Medulla oblongata (tissue), 1 donor: ENCODE measurements around the gene CD302.
"Not testable (repeated sequence)": the region's sequence is repeated elsewhere in the genome, so short reads cannot be mapped to it uniquely, and the experiment has no call there.

Experiments used
- DNase-seq: peaks from one replicate; pipeline ENCODE4 v3.0.0-alpha.2; 2015; ENCODE audit errors: extremely low spot score

The CD302 gene

GRCh38 chr2:159797543-159798375, at the start of gene CD302:
CD302 (minus strand) TSS chr2:159798208; CDS start chr2:159798198, 10 bp downstream.
- peak; percentile 40 for DNase-seq

GRCh38 chr2:159846564-159846963, 48.6 kb upstream of the CD302 start:
- no peak for DNase-seq

GRCh38 chr2:159840616-159841015, 42.6 kb upstream of the CD302 start:
- no peak for DNase-seq

GRCh38 chr2:159832858-159833257, 34.9 kb upstream of the CD302 start:
- peak; percentile 35 for DNase-seq

- no peak for DNase-seq
Observed at GRCh38 chr2:159832026-159832425, 34.0 kb upstream of the CD302 start.

GRCh38 chr2:159829376-159829775, 31.4 kb upstream of the CD302 start:
- DNase-seq, result no peak

- DNase-seq, result no peak
Observed at GRCh38 chr2:159828738-159829137, 30.7 kb upstream of the CD302 start.

- not testable (repeated sequence) for DNase-seq
Observed at GRCh38 chr2:159822478-159822833, 24.4 kb upstream of the CD302 start.

- not testable (repeated sequence) for DNase-seq
Observed at GRCh38 chr2:159821775-159822477, 23.9 kb upstream of the CD302 start.

- no peak for DNase-seq
Observed at GRCh38 chr2:159818940-159819339, 20.9 kb upstream of the CD302 start.

- peak; percentile 25 for DNase-seq
Observed at GRCh38 chr2:159817283-159817682, 19.3 kb upstream of the CD302 start.

GRCh38 chr2:159811232-159811631, 13.2 kb upstream of the CD302 start:
- no peak for DNase-seq

GRCh38 chr2:159808032-159808425, 10.0 kb upstream of the CD302 start:
- DNase-seq, result no peak

GRCh38 chr2:159807183-159808031, 9.4 kb upstream of the CD302 start:
- DNase-seq, result peak; percentile 79

- DNase-seq, result no peak
Observed at GRCh38 chr2:159804941-159805340, 6.9 kb upstream of the CD302 start.

GRCh38 chr2:159803235-159803962, 5.4 kb upstream of the CD302 start:
- DNase-seq, result no peak

- no peak for DNase-seq
Observed at GRCh38 chr2:159802673-159803072, 4.7 kb upstream of the CD302 start.

GRCh38 chr2:159799833-159800232, 1.8 kb upstream of the CD302 start:
- no peak for DNase-seq

- peak; percentile 17 for DNase-seq
Observed at GRCh38 chr2:159798376-159798725, 343 bp upstream of the CD302 start.

- DNase-seq, result no peak
Observed at GRCh38 chr2:159797225-159797542, 824 bp downstream of the CD302 start.

GRCh38 chr2:159795841-159796690, 1.9 kb downstream of the CD302 start:
- no peak for DNase-seq
